SU-DHL-6 (cell line): Measurements from ENCODE around the gene PROS1.
"Not testable (repeated sequence)": the region's sequence is repeated elsewhere in the genome, so short reads cannot be mapped to it uniquely, and the experiment has no call there.

Source experiments
- H2AFZ ChIP-seq: fragments of 200-600 bp; sonication (generic); 2 replicates; pipeline ENCODE4 v1.6.1; 2014; ENCODE audit warnings: low read depth, mild to moderate bottlenecking, moderate library complexity, mixed read lengths, antibody characterized with exemption, low read length; ENCODE audit not compliant: severe bottlenecking
- H3F3A ChIP-seq: fragments of 200-600 bp; shearing (Covaris generic); 2 replicates; pipeline ENCODE4 v1.6.0; 2016; ENCODE audit warnings: antibody characterized with exemption, mild to moderate bottlenecking; ENCODE audit not compliant: insufficient read depth
- H3K27ac ChIP-seq: fragments of 200-600 bp; sonication (generic); 2 replicates; pipeline ENCODE4 v1.5.1; 2016; ENCODE audit warnings: low read depth, mild to moderate bottlenecking, low read length, moderate library complexity, mixed read lengths
- H3K27me3 ChIP-seq: fragments of 200-600 bp; sonication (generic), shearing (Covaris generic); 2 replicates; pipeline ENCODE4 v1.6.0; 2014; ENCODE audit warnings: mild to moderate bottlenecking, low read length
- H3K36me3 ChIP-seq: fragments of 200-600 bp; sonication (generic); 2 replicates; pipeline ENCODE4 v1.6.1; 2014; ENCODE audit warnings: mild to moderate bottlenecking, low read length, mixed read lengths
- H3K4me2 ChIP-seq: fragments of 300-600, 200-600 bp; shearing (Covaris generic), sonication (generic); 2 replicates; pipeline ENCODE4 v1.6.0; 2014; ENCODE audit warnings: low read length, low read depth, mild to moderate bottlenecking; ENCODE audit not compliant: poor library complexity, severe bottlenecking
- H3K4me3 ChIP-seq: fragments of 200-600 bp; sonication (generic); 2 replicates; pipeline ENCODE4 v1.5.1; 2014; ENCODE audit warnings: antibody characterized with exemption, low read length, mild to moderate bottlenecking, mixed read lengths; ENCODE audit not compliant: insufficient read depth, poor library complexity, severe bottlenecking
- H3K79me2 ChIP-seq: fragments of 200-600 bp; sonication (generic); 2 replicates; pipeline ENCODE4 v1.6.1; 2014; ENCODE audit warnings: mild to moderate bottlenecking, low read length, moderate library complexity; ENCODE audit not compliant: insufficient read depth
- H3K9ac ChIP-seq: fragments of 200-600 bp; sonication (generic); 2 replicates; pipeline ENCODE4 v1.7.0; 2014; ENCODE audit warnings: mild to moderate bottlenecking, low read length
- H3K9me2 ChIP-seq: fragments of 200-600 bp; sonication (generic); replicated peaks from 2 replicates; pipeline ENCODE4 v1.6.1; 2014; ENCODE audit warnings: low read length; ENCODE audit not compliant: insufficient read depth
- H3K9me3 ChIP-seq: fragments of 200-600 bp; sonication (generic); 2 replicates; pipeline ENCODE4 v1.6.1; 2014; ENCODE audit warnings: low read length, mixed read lengths; ENCODE audit not compliant: insufficient read depth
- H4K20me1 ChIP-seq: fragments of 200-600 bp; sonication (generic); 2 replicates; pipeline ENCODE4 v1.6.1; 2014; ENCODE audit warnings: low read depth, mild to moderate bottlenecking, antibody characterized with exemption, low read length, moderate library complexity, mixed read lengths
- EZH2phosphoT487 ChIP-seq: fragments of 200-600 bp; sonication (generic), shearing (Covaris generic); conservative IDR thresholded peaks from 2 replicates; pipeline ENCODE4 v1.6.1; 2018; ENCODE audit warnings: mild to moderate bottlenecking, antibody characterized with exemption, low read length, moderate library complexity, mixed read lengths
- TF ChIP-seq, protein P1 (sequence below): fragments of 200-600 bp; sonication (generic); IDR thresholded peaks from one replicate; pipeline ENCODE4 v1.5.1; 2017; ENCODE audit warnings: antibody characterized with exemption, mild to moderate bottlenecking, low read length, moderate library complexity; ENCODE audit not compliant: insufficient read depth, poor library complexity, severe bottlenecking

PROS1 gene

GRCh38 chr3:93930041-93930440 lies 43.7 kb downstream of the PROS1 start:
- Histone ChIP-seq H3K79me2 (no peaks in the 10 kb centered on the region), H3K9me2 (no peaks in the 10 kb centered on the region), H2AFZ (no peak overlapping the region), H4K20me1 (no peaks in the 10 kb centered on the region), H3K36me3 (no peaks in the 10 kb centered on the region), H3K9ac (no peak overlapping the region), H3K27ac (no peak overlapping the region), H3K4me3 (no peak overlapping the region), H3K9me3 (no peaks in the 10 kb centered on the region), H3K4me2 (no peak overlapping the region), H3F3A (no peaks in the 10 kb centered on the region), H3K27me3 (no peaks in the 10 kb centered on the region)
- TF ChIP-seq, protein P1, sequence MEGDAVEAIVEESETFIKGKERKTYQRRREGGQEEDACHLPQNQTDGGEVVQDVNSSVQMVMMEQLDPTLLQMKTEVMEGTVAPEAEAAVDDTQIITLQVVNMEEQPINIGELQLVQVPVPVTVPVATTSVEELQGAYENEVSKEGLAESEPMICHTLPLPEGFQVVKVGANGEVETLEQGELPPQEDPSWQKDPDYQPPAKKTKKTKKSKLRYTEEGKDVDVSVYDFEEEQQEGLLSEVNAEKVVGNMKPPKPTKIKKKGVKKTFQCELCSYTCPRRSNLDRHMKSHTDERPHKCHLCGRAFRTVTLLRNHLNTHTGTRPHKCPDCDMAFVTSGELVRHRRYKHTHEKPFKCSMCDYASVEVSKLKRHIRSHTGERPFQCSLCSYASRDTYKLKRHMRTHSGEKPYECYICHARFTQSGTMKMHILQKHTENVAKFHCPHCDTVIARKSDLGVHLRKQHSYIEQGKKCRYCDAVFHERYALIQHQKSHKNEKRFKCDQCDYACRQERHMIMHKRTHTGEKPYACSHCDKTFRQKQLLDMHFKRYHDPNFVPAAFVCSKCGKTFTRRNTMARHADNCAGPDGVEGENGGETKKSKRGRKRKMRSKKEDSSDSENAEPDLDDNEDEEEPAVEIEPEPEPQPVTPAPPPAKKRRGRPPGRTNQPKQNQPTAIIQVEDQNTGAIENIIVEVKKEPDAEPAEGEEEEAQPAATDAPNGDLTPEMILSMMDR = no peak
- TF ChIP-seq EZH2phosphoT487 = no peak

GRCh38 chr3:93926789-93927188 lies 46.9 kb downstream of the PROS1 start:
- H3K27me3 ChIP-seq = no peaks in the 10 kb centered on the region
- H4K20me1 ChIP-seq = no peaks in the 10 kb centered on the region
- no peaks in the 10 kb centered on the region for H3F3A ChIP-seq
- no peaks in the 10 kb centered on the region for H3K9me2 ChIP-seq
- TF ChIP-seq EZH2phosphoT487 = no peak
- TF ChIP-seq, protein P1 = no peak
- H3K27ac ChIP-seq = no peak overlapping the region
- no peak overlapping the region for H3K9ac ChIP-seq
- H3K9me3 ChIP-seq = no peaks in the 10 kb centered on the region
- H3K79me2 ChIP-seq = no peaks in the 10 kb centered on the region
- H3K36me3 ChIP-seq = no peaks in the 10 kb centered on the region
- no peak overlapping the region for H2AFZ ChIP-seq
- H3K4me2 ChIP-seq = no peak overlapping the region
- no peak overlapping the region for H3K4me3 ChIP-seq

DNA sequence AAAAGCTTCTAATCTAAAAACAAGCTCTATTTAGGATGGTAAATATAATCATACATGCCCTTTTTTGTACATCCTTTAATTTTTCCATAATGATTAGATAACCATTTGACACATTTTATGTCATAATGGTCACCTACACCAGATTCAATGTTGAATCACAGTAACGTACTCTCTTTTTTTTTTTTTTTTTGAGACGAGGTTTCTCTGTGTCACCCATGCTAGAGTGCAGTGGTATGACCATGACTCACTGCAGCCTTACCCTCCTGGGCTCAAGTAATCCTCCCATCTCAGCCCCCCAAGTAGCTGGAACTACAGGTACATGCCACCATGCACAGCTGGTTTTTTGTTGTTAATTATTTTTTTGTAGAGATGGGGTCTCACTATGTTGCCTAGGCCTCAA lies 49.2 kb downstream of the PROS1 start:
- Histone ChIP-seq H3K79me2 (no peaks in the 10 kb centered on the region), H4K20me1 (no peaks in the 10 kb centered on the region), H3K4me2 (no peak overlapping the region), H3K27me3 (no peaks in the 10 kb centered on the region), H3K4me3 (no peak overlapping the region), H3K36me3 (no peaks in the 10 kb centered on the region), H3F3A (no peaks in the 10 kb centered on the region), H2AFZ (no peak overlapping the region), H3K9me3 (no peaks in the 10 kb centered on the region), H3K9ac (no peak overlapping the region), H3K27ac (no peak overlapping the region), H3K9me2 (no peaks in the 10 kb centered on the region)
- no peak for TF ChIP-seq EZH2phosphoT487

DNA sequence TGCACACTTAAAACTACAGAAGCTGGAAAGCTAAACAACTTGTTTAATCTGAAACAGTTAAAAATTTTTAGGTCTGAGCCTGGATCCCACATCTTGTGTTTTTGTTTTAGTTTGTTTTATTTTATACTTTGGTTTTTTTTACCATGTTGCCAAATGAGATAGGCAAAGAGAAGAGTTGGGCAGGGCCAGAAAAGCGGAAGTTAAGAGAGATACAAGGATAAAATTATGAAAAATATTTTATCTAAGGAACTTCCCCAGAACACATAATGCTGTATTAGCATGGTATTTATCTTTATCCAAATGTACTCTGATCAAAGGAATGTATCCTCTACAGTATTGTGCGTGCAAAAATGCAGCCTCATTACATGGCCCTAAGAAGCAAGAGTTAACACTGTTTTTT lies 50.7 kb downstream of the PROS1 start:
- H3K9me3 ChIP-seq = no peaks in the 10 kb centered on the region
- no peak overlapping the region for H3K27ac ChIP-seq
- no peaks in the 10 kb centered on the region for H3K27me3 ChIP-seq
- no peaks in the 10 kb centered on the region for H3K36me3 ChIP-seq
- no peak for TF ChIP-seq EZH2phosphoT487
- TF ChIP-seq, protein P1 = no peak
- no peak overlapping the region for H3K4me2 ChIP-seq
- H3K9me2 ChIP-seq = no peaks in the 10 kb centered on the region
- H3K4me3 ChIP-seq = no peak overlapping the region
- no peaks in the 10 kb centered on the region for H4K20me1 ChIP-seq
- no peak overlapping the region for H2AFZ ChIP-seq
- no peak overlapping the region for H3K9ac ChIP-seq
- H3K79me2 ChIP-seq = no peaks in the 10 kb centered on the region
- no peaks in the 10 kb centered on the region for H3F3A ChIP-seq

- not testable (repeated sequence) for H3K9ac ChIP-seq, H3K9me3 ChIP-seq
Observed at GRCh38 chr3:93917546-93918029, 56.1 kb downstream of the PROS1 start.

DNA sequence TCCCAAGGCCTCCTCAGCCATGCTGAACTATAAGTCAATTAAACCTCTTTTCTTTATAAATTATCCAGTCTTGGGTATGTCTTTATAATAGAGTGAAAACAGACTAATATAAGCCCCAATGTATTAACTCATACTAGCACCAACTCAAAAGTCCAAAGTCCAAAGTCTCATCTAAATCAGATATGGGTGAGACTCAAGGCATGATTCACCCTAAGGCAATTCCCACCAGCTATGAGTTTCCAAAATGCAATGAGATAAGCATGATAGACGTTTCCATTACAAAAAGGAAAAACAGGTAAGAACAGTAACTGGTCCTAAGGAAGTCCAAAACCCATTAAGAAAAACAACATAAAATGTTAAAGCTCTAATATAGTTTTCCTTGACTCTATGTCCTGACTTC lies 60.1 kb downstream of the PROS1 start:
- H3K36me3 ChIP-seq, H3K9ac ChIP-seq, H3K4me2 ChIP-seq, H3K4me3 ChIP-seq, H3K27ac ChIP-seq, H3K9me3 ChIP-seq, H3K27me3 ChIP-seq, H2AFZ ChIP-seq, H3F3A ChIP-seq, H3K79me2 ChIP-seq, H3K9me2 ChIP-seq, H4K20me1 ChIP-seq: not testable (repeated sequence)

More at GRCh38 chr3:93917546-93918029, 56.1 kb downstream of the PROS1 start:
- H3K9me2 ChIP-seq, H2AFZ ChIP-seq, H3K4me3 ChIP-seq, H3K27me3 ChIP-seq, H3K4me2 ChIP-seq, H3F3A ChIP-seq, H3K79me2 ChIP-seq, H4K20me1 ChIP-seq, H3K36me3 ChIP-seq, H3K27ac ChIP-seq: not testable (repeated sequence)
